Measurements from ENCODE around the gene SCRN1.

DNA sequence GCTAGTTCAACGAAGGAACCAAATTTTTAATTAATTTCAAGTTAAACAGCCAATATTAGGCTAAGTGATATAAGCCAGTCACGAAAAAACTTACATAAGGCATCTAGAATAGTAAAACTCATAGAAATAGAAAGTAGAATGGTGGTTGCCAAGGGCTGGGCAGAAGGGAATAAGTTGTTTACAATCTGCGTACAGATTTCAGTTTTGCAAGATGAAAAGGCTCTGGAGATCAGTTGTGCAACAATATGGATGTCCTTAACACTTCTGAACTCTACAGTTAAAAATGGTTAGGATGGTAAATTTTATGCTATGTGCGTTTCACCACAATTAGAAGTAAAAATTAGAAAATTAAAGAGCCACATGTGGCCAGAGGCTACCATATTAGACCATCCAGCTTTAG, 13.3 kb downstream of the SCRN1 start:
- TF ChIP-seq POLR2AphosphoS5 (IDR thresholded peaks at IDR 0.05; ENCODE audit: borderline replicate concordance, low read depth, low read length) (no peak), EZH2 (IDR thresholded peaks at IDR 0.05) (no peak), FOXP2 (optimal IDR thresholded peaks at IDR 0.05; ENCODE audit: control extremely low read depth, extremely low read length, insufficient read depth) (no peak)
